Rectal smooth muscle tissue (tissue), 1 donor: Measurements from ENCODE around the gene WNT3A.

Experiments used
- H3K27ac ChIP-seq: one replicate; pipeline ENCODE4 v1.7.0; 2013; ENCODE audit warnings: low read depth, low read length, inconsistent platforms
- H3K27me3 ChIP-seq: one replicate; pipeline ENCODE4 v1.7.0; 2013; ENCODE audit warnings: low read length; ENCODE audit not compliant: control insufficient read depth, insufficient read depth
- H3K36me3 ChIP-seq: one replicate; pipeline ENCODE4 v1.7.0; 2013; ENCODE audit warnings: low read length; ENCODE audit not compliant: control insufficient read depth, insufficient read depth
- H3K4me1 ChIP-seq: one replicate; pipeline ENCODE4 v1.7.0; 2013; ENCODE audit warnings: low read length; ENCODE audit not compliant: control insufficient read depth, insufficient read depth
- H3K4me3 ChIP-seq: one replicate; pipeline ENCODE4 v1.7.0; 2013; ENCODE audit warnings: low read length
- H3K9ac ChIP-seq: one replicate; pipeline ENCODE4 v1.7.0; 2013; ENCODE audit warnings: low read length

The WNT3A gene

DNA sequence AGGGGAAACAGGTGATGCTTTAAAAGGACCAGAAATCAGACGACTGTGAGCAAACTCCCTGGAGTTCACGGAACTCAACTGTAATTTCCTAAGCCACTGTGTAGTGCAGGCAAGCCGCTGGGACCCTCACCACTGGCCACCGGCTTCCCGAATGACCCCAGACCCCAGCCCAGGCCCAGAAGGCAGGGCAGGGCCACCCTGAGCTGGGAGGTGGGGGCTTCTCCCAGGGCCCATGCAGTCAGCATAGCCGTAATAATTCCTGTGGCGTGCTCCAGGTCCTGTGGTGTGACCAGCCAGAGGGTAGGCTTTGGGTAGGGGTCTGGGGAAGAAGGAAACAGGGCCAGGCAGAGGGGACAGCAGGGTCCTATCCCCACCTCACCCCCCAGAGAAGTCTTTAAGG lies 72.2 kb downstream of the WNT3A start:
- H3K27me3 ChIP-seq: no peaks in the 10 kb centered on the region
- no peaks in the 10 kb centered on the region for H3K36me3 ChIP-seq
- H3K9ac ChIP-seq: no peak overlapping the region
- H3K4me3 ChIP-seq: no peak overlapping the region
- peaks cover 6% of the 10 kb centered on the region for H3K4me1 ChIP-seq
- no peak overlapping the region for H3K27ac ChIP-seq

- Histone ChIP-seq H3K4me1 (peaks cover 12% of the 10 kb centered on the region), H3K36me3 (no peaks in the 10 kb centered on the region), H3K27me3 (no peaks in the 10 kb centered on the region), H3K27ac (no peak overlapping the region), H3K4me3 (no peak overlapping the region), H3K9ac (no peak overlapping the region)
Measured at GRCh38 chr1:228079601-228080263, 72.9 kb downstream of the WNT3A start.

GRCh38 chr1:228081144-228081543 lies 74.3 kb downstream of the WNT3A start:
- H3K27ac ChIP-seq: no peak overlapping the region
- H3K4me1 ChIP-seq: peaks cover 24% of the 10 kb centered on the region
- no peak overlapping the region for H3K9ac ChIP-seq
- no peaks in the 10 kb centered on the region for H3K27me3 ChIP-seq
- peak overlapping the region; percentile 87 for H3K4me3 ChIP-seq
- no peaks in the 10 kb centered on the region for H3K36me3 ChIP-seq

- Histone ChIP-seq H3K36me3 (no peaks in the 10 kb centered on the region), H3K4me3 (peak overlapping the region; percentile 87), H3K27ac (peak overlapping the region; percentile 75), H3K4me1 (peaks cover 26% of the 10 kb centered on the region), H3K9ac (peak overlapping the region; percentile 90), H3K27me3 (no peaks in the 10 kb centered on the region)
Measured at GRCh38 chr1:228081578-228082213, 74.9 kb downstream of the WNT3A start.

GRCh38 chr1:228082214-228082917 lies 75.6 kb downstream of the WNT3A start, which contains the start of gene ARF1:
Gene ARF1 (plus strand): TSS chr1:228082708. CDS start chr1:228097115, 14,407 bp downstream.
- peak within 1 kb of the TSS; percentile 97 for H3K27ac ChIP-seq
- H3K4me3 ChIP-seq: peak within 1 kb of the TSS; percentile 87
- H3K4me1 ChIP-seq: peaks cover 33% of the 10 kb centered on the region
- no peaks in the 10 kb centered on the region for H3K27me3 ChIP-seq
- no peaks in the 10 kb centered on the region for H3K36me3 ChIP-seq
- H3K9ac ChIP-seq: peak within 1 kb of the TSS; percentile 90

DNA sequence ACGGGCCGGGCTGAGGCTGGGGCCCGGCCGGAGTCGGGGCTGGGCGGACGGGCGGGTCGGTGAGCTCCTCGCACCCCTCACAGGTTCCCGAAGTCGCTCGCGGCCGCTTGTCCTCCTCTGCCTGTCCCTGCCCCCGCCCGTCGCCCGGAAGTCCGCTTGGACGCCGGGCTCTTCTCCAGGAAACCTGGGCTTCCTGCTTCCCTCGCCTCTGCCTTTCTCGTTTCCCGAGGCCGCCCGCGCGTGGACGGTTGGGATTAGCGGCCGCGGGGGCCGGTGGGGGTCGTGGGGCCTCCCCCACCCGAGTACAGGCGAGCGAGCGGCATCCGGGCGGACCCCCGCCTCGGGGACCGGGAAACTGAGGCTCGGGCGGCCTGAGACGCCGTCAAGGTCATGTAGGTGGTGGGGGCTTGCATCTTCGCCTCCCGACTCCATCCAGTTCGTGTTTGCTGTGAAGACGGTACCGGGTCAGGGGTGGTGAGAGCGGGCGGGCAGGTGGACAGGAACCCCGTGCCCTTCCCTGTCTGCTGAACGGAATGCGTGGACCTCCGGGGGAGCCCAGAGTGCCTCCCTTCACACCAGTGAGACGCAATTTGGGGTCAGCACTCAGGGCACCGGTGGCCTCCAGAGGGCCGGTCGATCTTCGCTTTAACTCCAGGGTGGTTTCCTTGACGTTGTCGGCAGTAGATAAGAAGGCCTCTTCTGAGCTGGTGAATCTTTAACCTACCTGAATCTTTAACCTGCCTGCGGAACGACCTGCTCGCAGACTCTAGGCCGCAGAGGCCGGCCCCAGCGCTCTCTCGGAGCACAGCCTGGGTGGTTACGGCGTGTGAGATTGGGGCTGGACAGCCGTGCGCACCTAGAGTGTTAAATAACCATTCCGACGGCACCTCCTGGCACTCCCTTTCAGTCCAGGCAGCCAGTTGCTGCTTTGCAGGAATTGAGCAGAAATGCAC lies 76.4 kb downstream of the WNT3A start:
- peak overlapping the region; percentile 97 for H3K27ac ChIP-seq
- peak overlapping the region; percentile 83 for H3K4me3 ChIP-seq
- H3K4me1 ChIP-seq: peaks cover 41% of the 10 kb centered on the region
- no peaks in the 10 kb centered on the region for H3K27me3 ChIP-seq
- peak overlapping the region; percentile 47 for H3K9ac ChIP-seq
- H3K36me3 ChIP-seq: no peaks in the 10 kb centered on the region

DNA sequence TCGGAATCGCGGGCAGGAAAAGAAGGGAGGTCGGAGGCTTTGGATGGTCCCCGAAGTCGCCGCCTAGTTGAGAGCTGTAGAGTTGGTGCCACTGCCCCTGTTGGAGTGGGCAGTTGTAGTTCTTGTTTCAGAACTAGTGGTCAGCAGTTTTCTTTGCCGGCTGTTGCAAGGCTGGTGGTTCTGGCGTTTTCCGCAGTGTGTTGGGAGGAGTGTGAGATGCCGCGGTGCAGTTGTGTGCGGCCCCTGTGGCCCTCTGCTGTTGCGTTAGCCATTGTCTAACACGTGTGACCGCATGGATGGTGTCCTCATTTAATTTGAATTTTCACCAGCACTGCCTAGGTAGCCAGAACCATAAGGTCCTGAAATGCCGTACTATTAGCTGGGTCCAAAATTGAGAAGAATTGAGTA lies 77.1 kb downstream of the WNT3A start:
- no peaks in the 10 kb centered on the region for H3K27me3 ChIP-seq
- H3K4me1 ChIP-seq: peaks cover 42% of the 10 kb centered on the region
- H3K9ac ChIP-seq: peak overlapping the region; percentile 47
- no peaks in the 10 kb centered on the region for H3K36me3 ChIP-seq
- peak overlapping the region; percentile 83 for H3K4me3 ChIP-seq
- H3K27ac ChIP-seq: peak overlapping the region; percentile 97

DNA sequence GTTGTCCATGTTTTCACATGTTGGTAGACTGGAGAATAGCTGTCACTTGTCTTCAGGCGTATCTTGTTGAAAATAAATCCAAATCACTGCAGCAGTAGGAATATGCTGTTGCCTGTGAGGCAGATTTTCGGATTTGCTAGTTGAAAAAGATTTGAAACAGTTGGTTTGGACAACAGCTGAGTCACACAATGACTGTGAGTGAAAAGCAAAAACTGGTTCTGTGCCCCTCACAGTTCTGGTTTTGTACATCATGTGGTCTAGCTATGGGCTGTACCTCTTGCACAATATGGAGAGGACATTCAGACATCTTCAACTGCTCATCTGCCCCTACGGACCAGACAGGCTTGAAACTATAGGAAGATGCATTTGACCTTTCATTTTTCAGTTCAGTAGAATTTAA lies 77.5 kb downstream of the WNT3A start:
- H3K4me3 ChIP-seq: peak overlapping the region; percentile 83
- peaks cover 42% of the 10 kb centered on the region for H3K4me1 ChIP-seq
- no peaks in the 10 kb centered on the region for H3K36me3 ChIP-seq
- H3K9ac ChIP-seq: peak overlapping the region; percentile 47
- peak overlapping the region; percentile 97 for H3K27ac ChIP-seq
- H3K27me3 ChIP-seq: no peaks in the 10 kb centered on the region

GRCh38 chr1:228084797-228085196 lies 78.0 kb downstream of the WNT3A start:
- Histone ChIP-seq H3K9ac (no peak overlapping the region), H3K36me3 (no peaks in the 10 kb centered on the region), H3K27me3 (no peaks in the 10 kb centered on the region), H3K27ac (no peak overlapping the region), H3K4me1 (peaks cover 44% of the 10 kb centered on the region), H3K4me3 (peak overlapping the region; percentile 83)

DNA sequence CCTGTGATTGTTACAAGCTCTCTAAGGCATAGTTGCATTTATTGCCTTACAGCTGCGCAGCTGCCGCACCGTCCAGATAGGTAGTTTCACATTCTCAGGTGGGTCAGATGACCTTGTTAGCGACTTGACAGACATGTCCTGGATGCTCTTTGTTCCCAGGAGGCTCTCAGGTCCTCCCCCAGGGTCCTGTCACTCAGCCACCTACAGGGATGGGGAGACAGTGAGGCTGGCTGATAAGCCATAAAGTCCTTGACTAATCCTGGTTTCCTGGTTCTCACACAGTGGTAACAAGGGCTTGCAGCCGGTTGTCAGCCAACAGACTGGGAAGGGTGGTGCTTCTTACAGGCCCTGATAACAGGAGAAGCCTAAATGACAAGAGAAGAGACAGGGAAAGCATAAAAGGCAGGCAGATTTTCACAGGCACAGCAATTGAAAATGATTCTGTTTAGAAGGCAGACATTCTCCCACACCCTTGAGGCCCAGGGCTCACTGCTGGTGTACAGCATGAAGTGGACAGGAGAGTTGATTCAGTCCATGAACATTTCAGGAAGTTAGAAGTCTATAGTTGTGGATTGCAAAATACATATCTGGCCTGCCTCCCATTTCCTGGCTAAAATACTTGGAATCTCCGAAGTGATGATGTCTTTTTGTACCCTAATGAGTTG lies 78.6 kb downstream of the WNT3A start:
- Histone ChIP-seq H3K9ac (peak overlapping the region; percentile 8), H3K27ac (no peak overlapping the region)

DNA sequence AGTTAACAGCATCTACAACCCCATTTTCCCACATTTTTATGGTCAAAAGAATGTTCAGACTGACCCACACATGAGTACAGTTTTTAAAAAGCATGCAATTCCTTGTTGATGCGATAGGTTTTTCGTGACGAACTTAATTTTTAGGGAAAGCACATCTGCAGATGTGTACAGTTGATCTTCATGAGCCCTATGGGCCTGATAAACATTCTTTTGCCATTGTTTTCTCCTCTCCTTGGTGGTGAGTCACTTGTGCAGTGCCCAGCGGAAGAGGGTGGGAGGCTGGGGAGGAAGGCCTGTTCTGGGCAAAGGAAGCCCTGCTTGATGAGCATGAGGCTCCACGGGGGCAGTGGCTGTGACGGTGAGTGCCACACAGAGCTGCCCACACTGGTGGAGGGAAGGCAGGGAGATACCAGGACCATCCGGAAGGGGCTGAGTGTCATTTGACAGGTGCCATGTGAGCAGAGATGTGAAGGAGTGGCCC lies 81.0 kb downstream of the WNT3A start:
- H3K4me1 ChIP-seq: peaks cover 52% of the 10 kb centered on the region

More for the DNA sequence above, 78.6 kb downstream of the WNT3A start:
- peaks cover 50% of the 10 kb centered on the region for H3K4me1 ChIP-seq
- H3K36me3 ChIP-seq: no peaks in the 10 kb centered on the region
- peak overlapping the region; percentile 83 for H3K4me3 ChIP-seq
- H3K27me3 ChIP-seq: no peaks in the 10 kb centered on the region

More for the DNA sequence above, 81.0 kb downstream of the WNT3A start:
- Histone ChIP-seq H3K27me3 (no peaks in the 10 kb centered on the region), H3K27ac (no peak overlapping the region), H3K9ac (no peak overlapping the region), H3K4me3 (no peak overlapping the region), H3K36me3 (peaks cover 7% of the 10 kb centered on the region)
